ENCODE results near the gene MASP1.
A peak's percentile ranks its signal among the peaks of the same experiment; 100 is the strongest.

The MASP1 gene

GRCh38 chr3:187318819-187319616, 27.5 kb upstream of the MASP1 start:
- Histone ChIP-seq H3K27ac (peak overlapping the region; percentile 12), H3K27me3 (replicated peaks) (no peaks in the 10 kb centered on the region), H3K36me3 (replicated peaks) (no peaks in the 10 kb centered on the region), H3K4me3 (ENCODE audit: low read depth, low read length) (peak overlapping the region; percentile 45)
- TF ChIP-seq, protein P1, sequence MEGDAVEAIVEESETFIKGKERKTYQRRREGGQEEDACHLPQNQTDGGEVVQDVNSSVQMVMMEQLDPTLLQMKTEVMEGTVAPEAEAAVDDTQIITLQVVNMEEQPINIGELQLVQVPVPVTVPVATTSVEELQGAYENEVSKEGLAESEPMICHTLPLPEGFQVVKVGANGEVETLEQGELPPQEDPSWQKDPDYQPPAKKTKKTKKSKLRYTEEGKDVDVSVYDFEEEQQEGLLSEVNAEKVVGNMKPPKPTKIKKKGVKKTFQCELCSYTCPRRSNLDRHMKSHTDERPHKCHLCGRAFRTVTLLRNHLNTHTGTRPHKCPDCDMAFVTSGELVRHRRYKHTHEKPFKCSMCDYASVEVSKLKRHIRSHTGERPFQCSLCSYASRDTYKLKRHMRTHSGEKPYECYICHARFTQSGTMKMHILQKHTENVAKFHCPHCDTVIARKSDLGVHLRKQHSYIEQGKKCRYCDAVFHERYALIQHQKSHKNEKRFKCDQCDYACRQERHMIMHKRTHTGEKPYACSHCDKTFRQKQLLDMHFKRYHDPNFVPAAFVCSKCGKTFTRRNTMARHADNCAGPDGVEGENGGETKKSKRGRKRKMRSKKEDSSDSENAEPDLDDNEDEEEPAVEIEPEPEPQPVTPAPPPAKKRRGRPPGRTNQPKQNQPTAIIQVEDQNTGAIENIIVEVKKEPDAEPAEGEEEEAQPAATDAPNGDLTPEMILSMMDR (IDR thresholded peaks at IDR 0.05; ENCODE audit: low read depth, low read length, missing control alignments): peak; percentile 85
- in situ Hi-C loops (cut with HindIII; ENCODE audit: low pct_ligation_motif_present, low sequenced_read_pairs): loop anchor here (10.0 kb wide), 1 partner anchor 356 kb away; the partner anchor contains the start of gene SST
- DNase-seq: peak; percentile 54

DNA sequence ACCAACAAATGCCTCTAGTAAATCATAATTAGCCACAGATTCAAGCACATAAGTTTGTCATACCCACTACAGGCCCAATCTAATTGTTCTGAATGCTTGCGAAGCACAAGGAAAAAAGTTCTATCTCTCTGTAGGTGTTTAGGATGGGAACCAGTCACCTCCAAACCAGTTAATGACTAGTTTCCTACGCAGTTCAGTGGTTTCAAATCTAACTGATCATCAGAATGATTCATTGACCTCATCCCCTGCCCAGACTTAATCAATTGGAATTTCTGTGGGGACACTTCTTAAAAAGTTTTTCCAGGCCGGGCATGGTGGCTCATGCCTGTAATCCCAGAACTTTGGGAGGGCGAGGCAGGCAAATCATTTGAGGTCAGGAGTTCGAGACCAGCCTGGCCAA, 24.3 kb upstream of the MASP1 start:
- in situ Hi-C loops (cut with HindIII; ENCODE audit: low pct_ligation_motif_present, low sequenced_read_pairs): loop anchor here (10.0 kb wide), 1 partner anchor 359 kb away; the partner anchor contains the start of gene SST
- Histone ChIP-seq H3K27me3 (replicated peaks) (no peaks in the 10 kb centered on the region), H3K4me3 (ENCODE audit: low read depth, low read length) (no peak overlapping the region), H3K27ac (no peak overlapping the region), H3K36me3 (replicated peaks) (no peaks in the 10 kb centered on the region)
- DNase-seq: no peak
- TF ChIP-seq, protein P1 (IDR thresholded peaks at IDR 0.05; ENCODE audit: low read depth, low read length, missing control alignments): no peak

- in situ Hi-C loops (cut with HindIII; ENCODE audit: low pct_ligation_motif_present, low sequenced_read_pairs): loop anchor here (10.0 kb wide), 1 partner anchor 361 kb away; the partner anchor contains the start of gene SST
Measured at GRCh38 chr3:187314176-187314575, 22.6 kb upstream of the MASP1 start.

GRCh38 chr3:187310954-187311470, 19.5 kb upstream of the MASP1 start:
- Histone ChIP-seq H3K4me3 (ENCODE audit: low read depth, low read length) (no peak overlapping the region), H3K36me3 (replicated peaks) (no peaks in the 10 kb centered on the region), H3K27ac (no peak overlapping the region), H3K27me3 (replicated peaks) (no peaks in the 10 kb centered on the region)
- in situ Hi-C loops (cut with HindIII; ENCODE audit: low pct_ligation_motif_present, low sequenced_read_pairs): loop anchor here (10.0 kb wide), 1 partner anchor 364 kb away; the partner anchor contains the start of gene SST
- TF ChIP-seq, protein P1 (IDR thresholded peaks at IDR 0.05; ENCODE audit: low read depth, low read length, missing control alignments): no peak
- no peak for DNase-seq

More at GRCh38 chr3:187314176-187314575, 22.6 kb upstream of the MASP1 start:
- TF ChIP-seq, protein P1 (IDR thresholded peaks at IDR 0.05; ENCODE audit: low read depth, low read length, missing control alignments): no peak
- Histone ChIP-seq H3K27ac (no peak overlapping the region), H3K36me3 (replicated peaks) (no peaks in the 10 kb centered on the region), H3K27me3 (replicated peaks) (no peaks in the 10 kb centered on the region), H3K4me3 (ENCODE audit: low read depth, low read length) (no peak overlapping the region)
- no peak for DNase-seq

DNA sequence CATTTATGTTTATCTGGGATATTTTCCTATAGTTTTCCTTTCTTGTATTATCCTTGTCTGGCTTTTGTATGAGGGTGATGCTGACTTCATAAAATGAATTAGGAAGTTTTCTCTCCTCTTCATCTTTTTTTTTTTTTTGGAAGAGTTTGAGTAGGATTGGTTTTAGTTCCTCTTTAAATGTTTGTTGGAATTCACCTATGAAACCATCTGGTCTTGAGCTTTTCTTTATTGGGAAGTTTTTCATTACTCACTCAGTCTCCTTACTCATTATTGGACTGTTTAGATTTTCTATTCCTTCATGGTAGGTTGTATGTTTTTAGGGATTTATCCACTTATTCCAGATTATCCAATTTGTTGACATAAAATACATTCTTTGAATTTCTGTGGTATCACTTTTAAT, 18.7 kb upstream of the MASP1 start:
- in situ Hi-C loops (cut with HindIII; ENCODE audit: low pct_ligation_motif_present, low sequenced_read_pairs): loop anchor here (10.0 kb wide), 1 partner anchor 365 kb away; the partner anchor contains the start of gene SST
- DNase-seq: no peak

More for the DNA sequence above, 18.7 kb upstream of the MASP1 start:
- H3K4me3 ChIP-seq (ENCODE audit: low read depth, low read length): no peak overlapping the region
- TF ChIP-seq, protein P1 (IDR thresholded peaks at IDR 0.05; ENCODE audit: low read depth, low read length, missing control alignments): no peak
- no peaks in the 10 kb centered on the region for H3K27me3 ChIP-seq (replicated peaks)
- no peaks in the 10 kb centered on the region for H3K36me3 ChIP-seq (replicated peaks)
- no peak overlapping the region for H3K27ac ChIP-seq
